Measurements from ENCODE around the gene GARIN5A. TPM values are rescaled to one million over a fixed set of nuclear protein-coding genes. Genes with fewer than 3 reads are reported as not detected.

The GARIN5A gene
- total RNA-seq, 1 experiment from 2014 or later = 0.84 TPM

GRCh38 chr19:50428772-50429463 is 47.7 kb downstream of the GARIN5A start:
- no peak for DNase-seq (ENCODE audit: low spot score)
- no TSS peak for BruUV-seq (replicated peaks)
- POLR2A ChIA-PET (ENCODE audit: low non-redundant PET) = interaction anchor here (0.5 kb wide), 1 partner anchor 1142 kb away, joined by 14 read pairs; the partner anchor contains the start of gene ZNF175
- no peaks in the 10 kb centered on the region for H3K9me3 ChIP-seq (ENCODE audit: low read depth, low read length, poor library complexity, severe bottlenecking)
- H3K4me1 ChIP-seq (ENCODE audit: insufficient read depth, low read length, poor library complexity, severe bottlenecking) = peaks cover 21% of the 10 kb centered on the region
- no peaks in the 10 kb centered on the region for H3K27me3 ChIP-seq (replicated peaks; ENCODE audit: insufficient read depth, low read depth, low read length, poor library complexity)
- H3K27ac ChIP-seq (ENCODE audit: low read depth, low read length, poor library complexity, severe bottlenecking) = no peak overlapping the region
- H3K4me3 ChIP-seq (ENCODE audit: low read depth, low read length, poor library complexity, severe bottlenecking) = no peak overlapping the region
- no peaks in the 10 kb centered on the region for H3K36me3 ChIP-seq (ENCODE audit: insufficient read depth, low read length, poor library complexity, severe bottlenecking)
- CTCF ChIA-PET = no interaction called here
- intact Hi-C loops (cut with micrococcal nuclease; ENCODE audit: unreplicated experiment) = no loop called here
- TF ChIP-seq, protein P1, sequence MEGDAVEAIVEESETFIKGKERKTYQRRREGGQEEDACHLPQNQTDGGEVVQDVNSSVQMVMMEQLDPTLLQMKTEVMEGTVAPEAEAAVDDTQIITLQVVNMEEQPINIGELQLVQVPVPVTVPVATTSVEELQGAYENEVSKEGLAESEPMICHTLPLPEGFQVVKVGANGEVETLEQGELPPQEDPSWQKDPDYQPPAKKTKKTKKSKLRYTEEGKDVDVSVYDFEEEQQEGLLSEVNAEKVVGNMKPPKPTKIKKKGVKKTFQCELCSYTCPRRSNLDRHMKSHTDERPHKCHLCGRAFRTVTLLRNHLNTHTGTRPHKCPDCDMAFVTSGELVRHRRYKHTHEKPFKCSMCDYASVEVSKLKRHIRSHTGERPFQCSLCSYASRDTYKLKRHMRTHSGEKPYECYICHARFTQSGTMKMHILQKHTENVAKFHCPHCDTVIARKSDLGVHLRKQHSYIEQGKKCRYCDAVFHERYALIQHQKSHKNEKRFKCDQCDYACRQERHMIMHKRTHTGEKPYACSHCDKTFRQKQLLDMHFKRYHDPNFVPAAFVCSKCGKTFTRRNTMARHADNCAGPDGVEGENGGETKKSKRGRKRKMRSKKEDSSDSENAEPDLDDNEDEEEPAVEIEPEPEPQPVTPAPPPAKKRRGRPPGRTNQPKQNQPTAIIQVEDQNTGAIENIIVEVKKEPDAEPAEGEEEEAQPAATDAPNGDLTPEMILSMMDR (conservative IDR thresholded peaks at IDR 0.05; ENCODE audit: low read depth, low read length) = no peak
- TF ChIP-seq EZH2 (IDR thresholded peaks at IDR 0.05; ENCODE audit: borderline replicate concordance, low read depth, low read length, poor library complexity, severe bottlenecking) = no peak

GRCh38 chr19:50427997-50428425 is 48.6 kb downstream of the GARIN5A start:
- BruUV-seq (replicated peaks) = no TSS peak
- no peaks in the 10 kb centered on the region for H3K27me3 ChIP-seq (replicated peaks; ENCODE audit: insufficient read depth, low read depth, low read length, poor library complexity)
- CTCF ChIA-PET = no interaction called here
- TF ChIP-seq EZH2 (IDR thresholded peaks at IDR 0.05; ENCODE audit: borderline replicate concordance, low read depth, low read length, poor library complexity, severe bottlenecking) = no peak
- TF ChIP-seq, protein P1 (conservative IDR thresholded peaks at IDR 0.05; ENCODE audit: low read depth, low read length) = no peak
- H3K4me1 ChIP-seq (ENCODE audit: insufficient read depth, low read length, poor library complexity, severe bottlenecking) = peaks cover 21% of the 10 kb centered on the region
- POLR2A ChIA-PET (ENCODE audit: low non-redundant PET) = no interaction called here
- no peaks in the 10 kb centered on the region for H3K36me3 ChIP-seq (ENCODE audit: insufficient read depth, low read length, poor library complexity, severe bottlenecking)
- H3K4me3 ChIP-seq (ENCODE audit: low read depth, low read length, poor library complexity, severe bottlenecking) = peak overlapping the region; percentile 29
- peak overlapping the region; percentile 31 for H3K27ac ChIP-seq (ENCODE audit: low read depth, low read length, poor library complexity, severe bottlenecking)
- no peaks in the 10 kb centered on the region for H3K9me3 ChIP-seq (ENCODE audit: low read depth, low read length, poor library complexity, severe bottlenecking)
- intact Hi-C loops (cut with micrococcal nuclease; ENCODE audit: unreplicated experiment) = no loop called here
- peak; percentile 75 for DNase-seq (ENCODE audit: low spot score)

- peaks cover 15% of the 10 kb centered on the region for H3K4me1 ChIP-seq (ENCODE audit: insufficient read depth, low read length, poor library complexity, severe bottlenecking)
- no peak for DNase-seq (ENCODE audit: low spot score)
- intact Hi-C loops (cut with micrococcal nuclease; ENCODE audit: unreplicated experiment) = no loop called here
- peak overlapping the region; percentile 29 for H3K4me3 ChIP-seq (ENCODE audit: low read depth, low read length, poor library complexity, severe bottlenecking)
- no peaks in the 10 kb centered on the region for H3K36me3 ChIP-seq (ENCODE audit: insufficient read depth, low read length, poor library complexity, severe bottlenecking)
- H3K27me3 ChIP-seq (replicated peaks; ENCODE audit: insufficient read depth, low read depth, low read length, poor library complexity) = no peaks in the 10 kb centered on the region
- POLR2A ChIA-PET (ENCODE audit: low non-redundant PET) = no interaction called here
- BruUV-seq (replicated peaks) = no TSS peak
- no peaks in the 10 kb centered on the region for H3K9me3 ChIP-seq (ENCODE audit: low read depth, low read length, poor library complexity, severe bottlenecking)
- H3K27ac ChIP-seq (ENCODE audit: low read depth, low read length, poor library complexity, severe bottlenecking) = no peak overlapping the region
- CTCF ChIA-PET = no interaction called here
- TF ChIP-seq, protein P1 (conservative IDR thresholded peaks at IDR 0.05; ENCODE audit: low read depth, low read length) = no peak
- no peak for TF ChIP-seq EZH2 (IDR thresholded peaks at IDR 0.05; ENCODE audit: borderline replicate concordance, low read depth, low read length, poor library complexity, severe bottlenecking)
Observed at GRCh38 chr19:50427318-50427925, 49.2 kb downstream of the GARIN5A start.
